Endothelial cell (in vitro differentiated cells): ENCODE measurements around the gene NUDT14. TPM values are rescaled to one million over a fixed set of nuclear protein-coding genes. Genes with fewer than 3 reads are reported as not detected.

ENCODE experiments used
- DNase-seq: peaks from one replicate; pipeline ENCODE4 v3.0.0; 2021; ENCODE audit warnings: low spot score
- H3K27ac Mint-ChIP-seq: one replicate; pipeline ENCODE4 v1.8.0; 2021; ENCODE audit warnings: mixed read lengths, inconsistent platforms; ENCODE audit not compliant: unreplicated experiment
- H3K27me3 Mint-ChIP-seq: one replicate; pipeline ENCODE4 v1.8.0; 2021; ENCODE audit warnings: mild to moderate bottlenecking, moderate library complexity, mixed read lengths, inconsistent platforms; ENCODE audit not compliant: unreplicated experiment
- H3K36me3 Mint-ChIP-seq: one replicate; pipeline ENCODE4 v1.8.0; 2021; ENCODE audit warnings: mild to moderate bottlenecking, low read depth, mixed read lengths, inconsistent platforms; ENCODE audit not compliant: unreplicated experiment
- H3K4me1 Mint-ChIP-seq: one replicate; pipeline ENCODE4 v1.8.0; 2021; ENCODE audit warnings: mild to moderate bottlenecking, mixed read lengths, inconsistent platforms; ENCODE audit not compliant: unreplicated experiment
- H3K4me3 Mint-ChIP-seq: one replicate; pipeline ENCODE4 v1.8.0; 2021; ENCODE audit warnings: mild to moderate bottlenecking, mixed read lengths, inconsistent platforms; ENCODE audit not compliant: unreplicated experiment
- H3K9me3 Mint-ChIP-seq: one replicate; pipeline ENCODE4 v1.8.0; 2021; ENCODE audit warnings: mixed read lengths, inconsistent platforms; ENCODE audit not compliant: unreplicated experiment
- CTCF ChIP-seq: fragments of 200-600 bp; sonication (generic); IDR thresholded peaks from one replicate; pipeline ENCODE4 v1.5.0; 2021; ENCODE audit warnings: antibody characterized with exemption; ENCODE audit not compliant: unreplicated experiment
- total RNA-seq: library from RNA; stranded (reverse); fragmentation: NEBNext Ultra II Directional; extraction: Animal tissue kit (Norgen Biotek cat#: 25700); gene quantifications from one replicate; pipeline ENCODE4 v1.2.1, GENCODE V29; 2021; ENCODE audit not compliant: unreplicated experiment

The NUDT14 gene
- total RNA-seq, 1 donor from 2014 or later: 135 TPM

GRCh38 chr14:105210266-105211025 lies 29.3 kb upstream of the NUDT14 start:
- Mint-ChIP-seq H3K4me3 (no peak overlapping the region), H3K36me3 (peaks cover 11% of the 10 kb centered on the region), H3K27ac (no peak overlapping the region), H3K4me1 (no peaks in the 10 kb centered on the region), H3K27me3 (peaks cover 12% of the 10 kb centered on the region), H3K9me3 (no peaks in the 10 kb centered on the region)
- no peak for TF ChIP-seq CTCF
- no peak for DNase-seq

GRCh38 chr14:105209646-105210045 lies 28.5 kb upstream of the NUDT14 start:
- Mint-ChIP-seq H3K4me1 (no peaks in the 10 kb centered on the region), H3K27ac (no peak overlapping the region), H3K9me3 (no peaks in the 10 kb centered on the region), H3K36me3 (peaks cover 4% of the 10 kb centered on the region), H3K27me3 (peaks cover 7% of the 10 kb centered on the region), H3K4me3 (no peak overlapping the region)
- no peak for TF ChIP-seq CTCF
- no peak for DNase-seq

DNA sequence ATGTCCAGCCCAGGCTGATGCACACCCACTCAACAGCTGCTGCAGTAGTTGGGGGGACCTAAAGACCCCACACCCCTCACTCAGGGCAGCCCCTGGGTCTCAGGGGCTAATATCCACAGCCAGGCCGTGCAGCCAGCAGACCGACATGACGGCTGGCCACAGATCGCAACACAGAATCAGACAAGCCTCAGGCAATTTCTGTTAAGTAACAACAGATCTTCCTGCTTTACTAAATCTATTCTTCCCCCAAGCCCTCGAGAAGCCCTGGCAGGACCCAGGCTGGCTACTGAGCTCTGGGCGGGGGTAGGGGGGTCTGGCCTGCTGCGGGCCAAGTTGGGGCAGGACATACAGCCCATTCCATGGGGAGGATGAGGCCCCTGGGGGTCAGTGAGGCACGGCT lies 28.0 kb upstream of the NUDT14 start:
- TF ChIP-seq CTCF: no peak
- no peaks in the 10 kb centered on the region for H3K9me3 Mint-ChIP-seq
- no peak for DNase-seq
- H3K4me1 Mint-ChIP-seq: no peaks in the 10 kb centered on the region
- no peak overlapping the region for H3K4me3 Mint-ChIP-seq
- peaks cover 4% of the 10 kb centered on the region for H3K36me3 Mint-ChIP-seq
- peaks cover 7% of the 10 kb centered on the region for H3K27me3 Mint-ChIP-seq
- no peak overlapping the region for H3K27ac Mint-ChIP-seq

DNA sequence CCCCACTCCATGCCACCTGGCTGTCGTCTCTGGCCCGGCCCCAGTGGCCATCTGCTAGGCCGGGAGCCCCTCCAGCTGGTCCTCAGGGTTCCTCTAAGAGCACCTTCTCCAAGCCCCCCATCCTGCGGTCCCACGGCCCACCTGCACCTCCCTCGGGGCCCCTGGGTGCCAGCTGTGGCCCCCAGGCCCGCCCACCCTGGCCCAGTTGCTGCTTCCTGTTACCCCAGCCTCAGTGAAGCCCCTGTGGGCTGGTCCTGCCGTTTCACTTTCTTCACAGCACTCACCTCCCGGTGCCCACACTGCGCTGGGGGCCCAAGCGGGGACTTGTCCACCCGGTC lies 27.6 kb upstream of the NUDT14 start:
- Mint-ChIP-seq H3K9me3 (no peaks in the 10 kb centered on the region), H3K27me3 (peaks cover 7% of the 10 kb centered on the region), H3K36me3 (peaks cover 4% of the 10 kb centered on the region), H3K27ac (no peak overlapping the region), H3K4me3 (no peak overlapping the region), H3K4me1 (no peaks in the 10 kb centered on the region)
- no peak for DNase-seq
- no peak for TF ChIP-seq CTCF

- H3K9me3 Mint-ChIP-seq: no peaks in the 10 kb centered on the region
- no peak for DNase-seq
- no peak for TF ChIP-seq CTCF
- no peak overlapping the region for H3K27ac Mint-ChIP-seq
- no peaks in the 10 kb centered on the region for H3K4me1 Mint-ChIP-seq
- no peak overlapping the region for H3K4me3 Mint-ChIP-seq
- peaks cover 4% of the 10 kb centered on the region for H3K36me3 Mint-ChIP-seq
- H3K27me3 Mint-ChIP-seq: peaks cover 7% of the 10 kb centered on the region
Measured at GRCh38 chr14:105207996-105208737, 27.1 kb upstream of the NUDT14 start.
